GM19351 (cell line): ENCODE measurements around the gene SNAP91.
"Not testable (repeated sequence)": the region's sequence is repeated elsewhere in the genome, so short reads cannot be mapped to it uniquely, and the experiment has no call there.

ENCODE experiments used
- ATAC-seq: cut with Tn5 transposase; IDR thresholded peaks from one replicate; pipeline ENCODE4 v1.9.1; 2021; ENCODE audit warnings: mild to moderate bottlenecking, moderate library complexity; ENCODE audit not compliant: unreplicated experiment

SNAP91 gene

GRCh38 chr6:83708970-83709747 is at the start of gene SNAP91:
SNAP91 (minus strand) TSS chr6:83709101; CDS start chr6:83707927, 1,174 bp downstream.
- peak; percentile 53 for ATAC-seq

GRCh38 chr6:83758533-83758932 is 49.6 kb upstream of the SNAP91 start:
- ATAC-seq = no peak

GRCh38 chr6:83757021-83757420 is 48.1 kb upstream of the SNAP91 start:
- no peak for ATAC-seq

- no peak for ATAC-seq
Observed at GRCh38 chr6:83756565-83756964, 47.7 kb upstream of the SNAP91 start.

GRCh38 chr6:83752375-83752774 is 43.5 kb upstream of the SNAP91 start:
- ATAC-seq = not testable (repeated sequence)

- no peak for ATAC-seq
Observed at GRCh38 chr6:83741089-83741488, 32.2 kb upstream of the SNAP91 start.

- no peak for ATAC-seq
Observed at GRCh38 chr6:83735461-83735860, 26.6 kb upstream of the SNAP91 start.

GRCh38 chr6:83729871-83730270 is 21.0 kb upstream of the SNAP91 start:
- no peak for ATAC-seq

- ATAC-seq = no peak
Observed at GRCh38 chr6:83722876-83723275, 14.0 kb upstream of the SNAP91 start.

- ATAC-seq = no peak
Observed at GRCh38 chr6:83717809-83718208, 8.9 kb upstream of the SNAP91 start.

GRCh38 chr6:83711958-83712357 is 3.1 kb upstream of the SNAP91 start:
- ATAC-seq = no peak

- ATAC-seq = no peak
Observed at GRCh38 chr6:83709748-83710050, 798 bp upstream of the SNAP91 start.

GRCh38 chr6:83708546-83708969 is 343 bp downstream of the SNAP91 start:
- ATAC-seq = peak; percentile 37

GRCh38 chr6:83707829-83708545 is 914 bp downstream of the SNAP91 start:
- ATAC-seq = peak; percentile 24

GRCh38 chr6:83702749-83703148 is 6.2 kb downstream of the SNAP91 start:
- ATAC-seq = no peak

- ATAC-seq = no peak
Observed at GRCh38 chr6:83702077-83702476, 6.8 kb downstream of the SNAP91 start.

- no peak for ATAC-seq
Observed at GRCh38 chr6:83696674-83697073, 12.2 kb downstream of the SNAP91 start.

- no peak for ATAC-seq
Observed at GRCh38 chr6:83685481-83685880, 23.4 kb downstream of the SNAP91 start.

GRCh38 chr6:83677791-83678190 is 31.1 kb downstream of the SNAP91 start:
- ATAC-seq = no peak

- no peak for ATAC-seq
Observed at GRCh38 chr6:83637953-83638352, 70.9 kb downstream of the SNAP91 start.

GRCh38 chr6:83636800-83637199 is 72.1 kb downstream of the SNAP91 start:
- ATAC-seq = no peak

GRCh38 chr6:83633609-83634008 is 75.3 kb downstream of the SNAP91 start:
- ATAC-seq = no peak
